ENCODE results near the gene MTHFS.
"Not testable (repeated sequence)": the region's sequence is repeated elsewhere in the genome, so short reads cannot be mapped to it uniquely, and the experiment has no call there.

Gene MTHFS

GRCh38 chr15:79896634-79897379 is at the start of gene MTHFS:
TSS of gene MTHFS (minus strand) at chr15:79897014. CDS start at chr15:79896988, 26 bp downstream.
- peak within 1 kb of the TSS; percentile 66 to 74 for H3K4me3 ChIP-seq (replicated peaks in 1 of 2; ENCODE audit: low read depth in 2 of 2, low read length in 2 of 2)
- TF ChIP-seq CTCF (IDR thresholded peaks at IDR 0.05; ENCODE audit: low read depth, low read length) = peak; percentile 18
- peak; percentile 73 to 80 for DNase-seq (ENCODE audit: low read depth in 2 of 2)

GRCh38 chr15:79944622-79945021 is 47.8 kb upstream of the MTHFS start:
- no peak for DNase-seq (ENCODE audit: low read depth in 2 of 2)
- TF ChIP-seq CTCF (IDR thresholded peaks at IDR 0.05; ENCODE audit: low read depth, low read length) = no peak
- no peak overlapping the region for H3K4me3 ChIP-seq (replicated peaks in 1 of 2; ENCODE audit: low read depth in 2 of 2, low read length in 2 of 2)

DNA sequence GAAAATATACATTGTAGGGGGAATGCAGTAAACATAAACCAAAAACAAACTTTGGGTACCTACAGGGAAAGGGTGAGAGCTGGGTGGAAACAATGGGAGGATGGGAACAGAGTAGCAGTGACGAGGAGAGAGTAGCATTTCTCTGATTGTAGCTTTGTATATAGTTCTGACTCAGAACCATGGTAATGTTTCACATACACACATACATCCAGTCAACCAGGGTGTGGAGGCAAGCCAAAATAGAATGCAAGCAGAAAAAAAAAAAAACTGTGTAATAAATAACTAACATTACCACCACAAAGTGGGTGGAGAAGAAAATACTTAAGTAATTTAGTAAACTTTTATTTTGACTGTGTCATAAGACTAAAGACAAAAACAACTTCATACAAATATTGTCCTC is 47.0 kb upstream of the MTHFS start:
- H3K4me3 ChIP-seq (replicated peaks in 1 of 2; ENCODE audit: low read depth in 2 of 2, low read length in 2 of 2) = no peak overlapping the region
- peak; percentile 16 to 57 for DNase-seq (ENCODE audit: low read depth in 2 of 2)
- TF ChIP-seq CTCF (IDR thresholded peaks at IDR 0.05; ENCODE audit: low read depth, low read length) = no peak

- peak in 1 of 2 donors; percentile 52 for DNase-seq (ENCODE audit: low read depth in 2 of 2)
- TF ChIP-seq CTCF (IDR thresholded peaks at IDR 0.05; ENCODE audit: low read depth, low read length) = no peak
- H3K4me3 ChIP-seq (replicated peaks in 1 of 2; ENCODE audit: low read depth in 2 of 2, low read length in 2 of 2) = no peak overlapping the region
These were observed 46.1 kb upstream of the MTHFS start for GRCh38 chr15:79942741-79943481.

GRCh38 chr15:79939399-79939798 is 42.6 kb upstream of the MTHFS start:
- H3K4me3 ChIP-seq (replicated peaks in 1 of 2; ENCODE audit: low read depth in 2 of 2, low read length in 2 of 2) = no peak overlapping the region
- TF ChIP-seq CTCF (IDR thresholded peaks at IDR 0.05; ENCODE audit: low read depth, low read length) = no peak
- no peak for DNase-seq (ENCODE audit: low read depth in 2 of 2)

DNA sequence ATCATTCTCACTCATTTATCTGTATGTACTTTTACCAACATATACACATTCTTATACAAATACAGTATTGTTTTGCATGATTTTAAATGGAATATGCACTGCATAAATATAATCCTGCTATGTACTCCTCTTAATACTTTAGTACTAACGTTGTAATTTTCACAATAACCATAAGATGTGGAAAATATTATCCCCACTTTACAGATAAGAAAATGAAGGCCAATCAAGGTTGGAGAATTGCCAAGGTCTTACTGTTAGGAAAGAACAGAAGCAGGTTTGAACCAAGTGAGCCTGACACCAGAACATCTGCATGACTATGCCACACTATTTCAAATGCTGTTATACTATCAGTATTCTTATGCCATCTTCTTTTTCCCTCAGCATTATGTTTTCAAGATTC is 41.3 kb upstream of the MTHFS start:
- no peak for DNase-seq (ENCODE audit: low read depth in 2 of 2)
- no peak for TF ChIP-seq CTCF (IDR thresholded peaks at IDR 0.05; ENCODE audit: low read depth, low read length)
- H3K4me3 ChIP-seq (replicated peaks in 1 of 2; ENCODE audit: low read depth in 2 of 2, low read length in 2 of 2) = no peak overlapping the region

- H3K4me3 ChIP-seq (replicated peaks in 1 of 2; ENCODE audit: low read depth in 2 of 2, low read length in 2 of 2) = not testable (repeated sequence)
- DNase-seq (ENCODE audit: low read depth in 2 of 2) = peak in 1 of 2 donors; percentile 8
These were observed 38.9 kb upstream of the MTHFS start for GRCh38 chr15:79935556-79936201.
